K562 (cell line): ENCODE data around the gene YBX3. TPM values are rescaled to one million over a fixed set of nuclear protein-coding genes. Genes with fewer than 3 reads are reported as not detected.
A peak's percentile ranks its signal among the peaks of the same experiment; 100 is the strongest.

Experiments
- BRD4 ChIP-seq: fragments of 200-600 bp; sonication (generic); IDR thresholded peaks from 2 replicates; pipeline ENCODE4 v1.6.1; 2017; ENCODE audit warnings: inconsistent platforms
- BRF1 ChIP-seq: IDR thresholded peaks from 3 replicates; pipeline ENCODE4 v1.6.1; 2011; ENCODE audit warnings: borderline replicate concordance, mild to moderate bottlenecking; ENCODE audit not compliant: insufficient read length; ENCODE audit errors: extremely low read depth
- CBFA2T3 ChIP-seq: fragments of 450-650 bp; IDR thresholded peaks from 2 replicates; pipeline ENCODE4 v1.6.1; 2017
- ETV6 ChIP-seq, 3 experiments: fragments of 150-350 bp in 1 of 3; sonication (generic) in 1 of 3; formaldehyde crosslinking in 1 of 3; IDR thresholded peaks; 2 replicates each; pipeline versions ENCODE4 v1.6.1 to v1.8.0; 2014 to 2022; ENCODE audit warnings: borderline replicate concordance in 2 of 3, low read depth in 2 of 3, antibody characterized with exemption in 1 of 3, low read length in 1 of 3, mild to moderate bottlenecking in 1 of 3, missing genetic modification reagents in 1 of 3
- GATAD2A ChIP-seq: fragments of 450-650 bp; IDR thresholded peaks from 2 replicates; pipeline ENCODE4 v1.6.1; 2017
- MEF2A ChIP-seq: IDR thresholded peaks from 2 replicates; pipeline ENCODE4 v1.6.1; 2011; ENCODE audit warnings: low read depth, mild to moderate bottlenecking, low read length, moderate library complexity; ENCODE audit not compliant: control insufficient read depth
- MEIS2 ChIP-seq: fragments of 450-650 bp; IDR thresholded peaks from 2 replicates; pipeline ENCODE4 v1.6.1; 2014; ENCODE audit warnings: mild to moderate bottlenecking; ENCODE audit not compliant: partially characterized antibody
- NFE2 ChIP-seq: IDR thresholded peaks from 2 replicates; pipeline ENCODE4 v1.6.1; 2014; ENCODE audit warnings: antibody characterized with exemption, low read depth
- POLR2G ChIP-seq: fragments of 200-400 bp; formaldehyde crosslinking; IDR thresholded peaks from 2 replicates; pipeline ENCODE4 v1.6.1; 2017; ENCODE audit warnings: low read depth, mild to moderate bottlenecking, antibody characterized with exemption, low read length, moderate library complexity
- SIX5 ChIP-seq, 2 experiments: IDR thresholded peaks; 2 replicates each; pipeline ENCODE4 v1.6.1; 2011; ENCODE audit warnings: low read length in 2 of 2, borderline replicate concordance in 1 of 2, low read depth in 1 of 2, mild to moderate bottlenecking in 1 of 2, moderate library complexity in 1 of 2; ENCODE audit not compliant: insufficient read depth in 1 of 2
- SPI1 ChIP-seq: IDR thresholded peaks from 2 replicates; pipeline ENCODE4 v1.6.1; 2011; ENCODE audit warnings: low read depth, low read length, control low read depth, borderline replicate concordance
- STAG1 ChIP-seq: sonication (generic); formaldehyde crosslinking; IDR thresholded peaks from 2 replicates; pipeline ENCODE4 v1.5.0; 2020; ENCODE audit warnings: missing genetic modification reagents, borderline replicate concordance
- TRIM24 ChIP-seq, 2 experiments: fragments of 450-650 bp; IDR thresholded peaks; 2 replicates each; pipeline ENCODE4 v1.6.1; 2016
- ZNF507 ChIP-seq: conservative IDR thresholded peaks from 2 replicates; pipeline ENCODE4 v1.6.1; 2017; ENCODE audit warnings: missing genetic modification characterization, missing compliant biosample characterization
- ZNF785 ChIP-seq: fragments of 250-450 bp; sonication (Bioruptor Pico); IDR thresholded peaks from 2 replicates; pipeline ENCODE4 v1.4.0; 2020; ENCODE audit warnings: mild to moderate bottlenecking
- polyA plus RNA-seq, 8 experiments: library from polyadenylated mRNA; depleted of rRNA in 4 of 8; stranded (reverse) in 5 of 8; unstranded in 3 of 8; fragments of >200 nt; fragmentation: Nextera tagmentation in 2 of 8; fragmentation: Illumina TruSeq in 1 of 8; extraction: Ambion mirVana in 2 of 8; extraction: Trizol in 1 of 8; gene quantifications; 2 replicates each; pipeline versions ENCODE4 v1.2.1 to v1.2.3, GENCODE V29; 2011 to 2014; ENCODE audit warnings: inconsistent platforms in 1 of 8, missing spikeins in 1 of 8
- total RNA-seq, 7 experiments: library from RNA; depleted of rRNA in 6 of 7; stranded (reverse); fragments of >200 nt in 6 of 7; fragmentation: Illumina TruSeq in 2 of 7; extraction: Trizol in 2 of 7; gene quantifications; 2 replicates each; pipeline versions ENCODE4 v1.2.1 to v1.2.3, GENCODE V29; 2011 to 2021; ENCODE audit warnings: low replicate concordance in 1 of 7
- TF ChIP-seq, protein P1 (sequence below), 2 experiments: fragments of 450-650 bp; conservative IDR thresholded peaks; 2 replicates each; pipeline ENCODE4 v1.6.1; 2017; ENCODE audit warnings: mild to moderate bottlenecking in 2 of 2, moderate library complexity in 2 of 2
- TF ChIP-seq, protein P2 (sequence below): sonication (generic); formaldehyde crosslinking; IDR thresholded peaks from 2 replicates; pipeline ENCODE4 v1.4.0; 2020; ENCODE audit warnings: mild to moderate bottlenecking, missing genetic modification reagents
- TF ChIP-seq, protein P3 (sequence below): sonication (generic); formaldehyde crosslinking; IDR thresholded peaks from 2 replicates; pipeline ENCODE4 v1.8.1; 2023; ENCODE audit warnings: mild to moderate bottlenecking, missing genetic modification reagents
- TF ChIP-seq, protein P4 (sequence below): fragments of 250-450 bp; sonication (Bioruptor Pico); IDR thresholded peaks from 2 replicates; pipeline ENCODE4 v1.8.0; 2021; ENCODE audit warnings: borderline replicate concordance, mild to moderate bottlenecking, moderate library complexity; ENCODE audit not compliant: poor library complexity, severe bottlenecking
- TF ChIP-seq, protein P5 (sequence below): fragments of 250-450 bp; sonication (Bioruptor Pico); IDR thresholded peaks from 2 replicates; pipeline ENCODE4 v1.8.0; 2021; ENCODE audit warnings: mild to moderate bottlenecking, moderate library complexity

Gene YBX3
- total and polyA plus RNA-seq, 9 of the 15 experiments (the other 6 are each of a cell fraction or from before 2014, with no cell fraction given), result 47.0 to 239 (median 81.5) TPM

DNA sequence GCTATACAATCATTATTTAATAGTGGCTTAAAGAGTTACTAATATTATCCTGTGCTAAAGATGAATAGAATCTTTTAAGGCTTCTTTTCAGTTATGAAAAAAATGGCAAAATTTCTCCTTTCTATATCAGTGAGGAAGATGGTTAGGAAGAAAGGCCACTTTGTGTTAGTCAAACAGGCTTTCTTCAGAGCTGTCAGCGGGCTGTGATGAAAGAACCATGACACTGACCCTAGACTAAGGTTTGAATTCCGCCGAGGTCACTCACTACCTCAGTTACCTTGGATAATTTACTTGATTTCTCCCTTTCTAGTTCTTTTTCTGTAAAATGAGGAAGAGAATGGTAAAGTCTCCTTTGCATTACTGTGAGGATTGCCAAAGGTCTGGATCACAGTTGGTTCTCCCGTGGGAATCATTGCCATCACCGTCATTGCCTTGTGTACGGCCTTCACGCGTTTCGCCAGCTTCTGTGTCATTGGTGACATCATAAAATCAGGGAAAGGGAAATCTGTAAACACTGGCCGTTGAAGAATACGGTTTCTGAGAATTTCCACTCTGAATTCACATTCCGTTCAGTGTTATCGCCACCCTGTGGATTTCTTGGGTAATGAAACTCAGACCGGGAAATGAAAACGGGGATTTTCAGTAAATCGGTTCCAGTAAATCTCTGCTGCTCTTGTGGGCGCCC is 26.7 kb upstream of the YBX3 start (continued):
- TF ChIP-seq, protein P1, sequence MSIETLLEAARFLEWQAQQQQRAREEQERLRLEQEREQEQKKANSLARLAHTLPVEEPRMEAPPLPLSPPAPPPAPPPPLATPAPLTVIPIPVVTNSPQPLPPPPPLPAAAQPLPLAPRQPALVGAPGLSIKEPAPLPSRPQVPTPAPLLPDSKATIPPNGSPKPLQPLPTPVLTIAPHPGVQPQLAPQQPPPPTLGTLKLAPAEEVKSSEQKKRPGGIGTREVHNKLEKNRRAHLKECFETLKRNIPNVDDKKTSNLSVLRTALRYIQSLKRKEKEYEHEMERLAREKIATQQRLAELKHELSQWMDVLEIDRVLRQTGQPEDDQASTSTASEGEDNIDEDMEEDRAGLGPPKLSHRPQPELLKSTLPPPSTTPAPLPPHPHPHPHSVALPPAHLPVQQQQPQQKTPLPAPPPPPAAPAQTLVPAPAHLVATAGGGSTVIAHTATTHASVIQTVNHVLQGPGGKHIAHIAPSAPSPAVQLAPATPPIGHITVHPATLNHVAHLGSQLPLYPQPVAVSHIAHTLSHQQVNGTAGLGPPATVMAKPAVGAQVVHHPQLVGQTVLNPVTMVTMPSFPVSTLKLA (conservative IDR thresholded peaks at IDR 0.05), result peak in 1 of 2 experiments; percentile 55; a peak in 1 of 4 replicates
- TF ChIP-seq ZNF785 (CRISPR knock-in tag), result no peak
- TF ChIP-seq ETV6 (IDR thresholded peaks at IDR 0.05; ENCODE audit: borderline replicate concordance in 1 of 2, low read depth in 2 of 2, low read length in 1 of 2), result no peak
- TF ChIP-seq ETV6 (CRISPR knock-in tag; IDR thresholded peaks at IDR 0.05; ENCODE audit: borderline replicate concordance), result no peak
- TF ChIP-seq BRF1, result no peak
- TF ChIP-seq TRIM24 (IDR thresholded peaks at IDR 0.05), result no peak
- no peak for TF ChIP-seq ZNF507 (tag)
- TF ChIP-seq, protein P2, sequence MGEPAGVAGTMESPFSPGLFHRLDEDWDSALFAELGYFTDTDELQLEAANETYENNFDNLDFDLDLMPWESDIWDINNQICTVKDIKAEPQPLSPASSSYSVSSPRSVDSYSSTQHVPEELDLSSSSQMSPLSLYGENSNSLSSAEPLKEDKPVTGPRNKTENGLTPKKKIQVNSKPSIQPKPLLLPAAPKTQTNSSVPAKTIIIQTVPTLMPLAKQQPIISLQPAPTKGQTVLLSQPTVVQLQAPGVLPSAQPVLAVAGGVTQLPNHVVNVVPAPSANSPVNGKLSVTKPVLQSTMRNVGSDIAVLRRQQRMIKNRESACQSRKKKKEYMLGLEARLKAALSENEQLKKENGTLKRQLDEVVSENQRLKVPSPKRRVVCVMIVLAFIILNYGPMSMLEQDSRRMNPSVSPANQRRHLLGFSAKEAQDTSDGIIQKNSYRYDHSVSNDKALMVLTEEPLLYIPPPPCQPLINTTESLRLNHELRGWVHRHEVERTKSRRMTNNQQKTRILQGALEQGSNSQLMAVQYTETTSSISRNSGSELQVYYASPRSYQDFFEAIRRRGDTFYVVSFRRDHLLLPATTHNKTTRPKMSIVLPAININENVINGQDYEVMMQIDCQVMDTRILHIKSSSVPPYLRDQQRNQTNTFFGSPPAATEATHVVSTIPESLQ, result no peak
- no peak for TF ChIP-seq GATAD2A
- no peak for TF ChIP-seq MEIS2
- no peak for TF ChIP-seq MEF2A
- peak; percentile 10; the same call in 1 of the 2 replicates for TF ChIP-seq STAG1 (CRISPR knock-in tag)
- TF ChIP-seq, protein P3, sequence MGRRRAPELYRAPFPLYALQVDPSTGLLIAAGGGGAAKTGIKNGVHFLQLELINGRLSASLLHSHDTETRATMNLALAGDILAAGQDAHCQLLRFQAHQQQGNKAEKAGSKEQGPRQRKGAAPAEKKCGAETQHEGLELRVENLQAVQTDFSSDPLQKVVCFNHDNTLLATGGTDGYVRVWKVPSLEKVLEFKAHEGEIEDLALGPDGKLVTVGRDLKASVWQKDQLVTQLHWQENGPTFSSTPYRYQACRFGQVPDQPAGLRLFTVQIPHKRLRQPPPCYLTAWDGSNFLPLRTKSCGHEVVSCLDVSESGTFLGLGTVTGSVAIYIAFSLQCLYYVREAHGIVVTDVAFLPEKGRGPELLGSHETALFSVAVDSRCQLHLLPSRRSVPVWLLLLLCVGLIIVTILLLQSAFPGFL, result no peak
- no peak for TF ChIP-seq SIX5 (IDR thresholded peaks at IDR 0.05; ENCODE audit: borderline replicate concordance in 1 of 2, insufficient read depth in 1 of 2, low read depth in 1 of 2, low read length in 2 of 2)
- no peak for TF ChIP-seq SPI1
- TF ChIP-seq NFE2, result no peak
- TF ChIP-seq, protein P4, sequence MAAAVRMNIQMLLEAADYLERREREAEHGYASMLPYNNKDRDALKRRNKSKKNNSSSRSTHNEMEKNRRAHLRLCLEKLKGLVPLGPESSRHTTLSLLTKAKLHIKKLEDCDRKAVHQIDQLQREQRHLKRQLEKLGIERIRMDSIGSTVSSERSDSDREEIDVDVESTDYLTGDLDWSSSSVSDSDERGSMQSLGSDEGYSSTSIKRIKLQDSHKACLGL (CRISPR knock-in tag), result no peak
- no peak for TF ChIP-seq BRD4
- no peak for TF ChIP-seq CBFA2T3
- no peak for TF ChIP-seq POLR2G
- TF ChIP-seq, protein P5, sequence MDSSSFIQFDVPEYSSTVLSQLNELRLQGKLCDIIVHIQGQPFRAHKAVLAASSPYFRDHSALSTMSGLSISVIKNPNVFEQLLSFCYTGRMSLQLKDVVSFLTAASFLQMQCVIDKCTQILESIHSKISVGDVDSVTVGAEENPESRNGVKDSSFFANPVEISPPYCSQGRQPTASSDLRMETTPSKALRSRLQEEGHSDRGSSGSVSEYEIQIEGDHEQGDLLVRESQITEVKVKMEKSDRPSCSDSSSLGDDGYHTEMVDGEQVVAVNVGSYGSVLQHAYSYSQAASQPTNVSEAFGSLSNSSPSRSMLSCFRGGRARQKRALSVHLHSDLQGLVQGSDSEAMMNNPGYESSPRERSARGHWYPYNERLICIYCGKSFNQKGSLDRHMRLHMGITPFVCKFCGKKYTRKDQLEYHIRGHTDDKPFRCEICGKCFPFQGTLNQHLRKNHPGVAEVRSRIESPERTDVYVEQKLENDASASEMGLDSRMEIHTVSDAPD (CRISPR knock-in tag), result no peak
